Heart right ventricle (tissue), 16 donors: ENCODE data around the gene PCBD2. TPM values are rescaled to one million over a fixed set of nuclear protein-coding genes. Genes with fewer than 3 reads are reported as not detected.
"Not testable (repeated sequence)": the region's sequence is repeated elsewhere in the genome, so short reads cannot be mapped to it uniquely, and the experiment has no call there.

ENCODE experiments used
- ATAC-seq, 8 donors: fragments of 200-7000 bp; cut with Tn5 transposase; one replicate each; pipeline ENCODE4 v1.9.1; 2020; ENCODE audit warnings: mild to moderate bottlenecking in 8 of 8, moderate library complexity in 8 of 8, moderate number of reproducible peaks in 1 of 8
- DNase-seq, 2 donors: peaks; one replicate each; pipeline ENCODE4 v3.0.0-alpha.2; 2020
- H3K27ac ChIP-seq, 10 donors: fragments of 200-600 bp; sonication (generic) in 2 of 10; one replicate each; pipeline versions ENCODE4 v1.5.0 to v1.8.0; 2020 to 2022; ENCODE audit warnings: mild to moderate bottlenecking in 3 of 10
- H3K27me3 ChIP-seq, 7 donors: fragments of 200-600 bp; one replicate each; pipeline ENCODE4 v1.8.0; 2021 to 2022; ENCODE audit warnings: mild to moderate bottlenecking in 2 of 7
- H3K36me3 ChIP-seq, 9 donors: fragments of 200-600 bp; sonication (generic) in 1 of 9; one replicate each; pipeline versions ENCODE4 v1.5.0 to v1.8.0; 2020 to 2022; ENCODE audit warnings: mild to moderate bottlenecking in 2 of 9
- H3K4me1 ChIP-seq, 9 donors: fragments of 200-600 bp; sonication (generic) in 1 of 9; one replicate each; pipeline versions ENCODE4 v1.5.0 to v1.8.0; 2020 to 2022; ENCODE audit warnings: mild to moderate bottlenecking in 4 of 9
- H3K4me3 ChIP-seq, 10 donors: fragments of 200-600 bp; sonication (generic) in 2 of 10; one replicate each; pipeline versions ENCODE4 v1.5.0 to v1.8.0; 2020 to 2022; ENCODE audit warnings: mild to moderate bottlenecking in 7 of 10, moderate library complexity in 2 of 10
- H3K9me3 ChIP-seq, 11 donors: fragments of 200-600 bp in 10 of 11; sonication (generic) in 2 of 11; one replicate each; pipeline versions ENCODE4 v1.5.0 to v1.8.0; 2013 to 2022; ENCODE audit warnings: mild to moderate bottlenecking in 2 of 11, control low read depth in 1 of 11, moderate library complexity in 1 of 11
- WGBS, 2 donors: extraction: QIAGEN DNeasy Blood & Tissue Kit; methylation state at CpG; one replicate each; pipeline ENCODE4 v1.1.7; 2013; ENCODE audit warnings: inconsistent platforms in 1 of 2; 5-methylcytosine and 5-hydroxymethylcytosine counted together
- intact Hi-C, 10 donors: fragments of 100-400 bp; cut with DNase I; formaldehyde crosslinking; loops; one replicate each; pipeline versions ENCODE4 v1.11.1 to v1.14.2; 2022
- long read RNA-seq, 3 donors: library from polyadenylated mRNA; unstranded; transcript quantifications; one replicate each; pipeline ENCODE4 v2.0.0, GENCODE V29; 2020 to 2021
- polyA plus RNA-seq, 2 donors: library from polyadenylated mRNA; stranded (reverse); fragments of 200-250 nt; gene quantifications; one replicate each; pipeline ENCODE4 v1.2.3, GENCODE V29; 2013
- total RNA-seq, 10 donors: library from RNA; stranded (reverse); fragmentation: NEBNext Ultra II Directional in 3 of 10; extraction: Animal tissue kit (Norgen Biotek cat#: 25700) in 3 of 10; gene quantifications; one replicate each; pipeline versions ENCODE4 v1.2.1 to v1.2.4, GENCODE V29; 2021 to 2023
- TF ChIP-seq, protein P1 (sequence below), 9 donors: fragments of 200-600 bp; sonication (generic) in 2 of 9; IDR thresholded peaks; one replicate each; pipeline versions ENCODE4 v1.5.0 to v1.8.0; 2021 to 2022; ENCODE audit warnings: antibody characterized with exemption in 9 of 9, mild to moderate bottlenecking in 5 of 9, moderate library complexity in 1 of 9
- donor health status: Arrhythmogenic right ventricular cardiomyopathy.
- donor health status: ischemic (EF 13 %, LVEDD 7.1; RV severe dilation, severe dysfunction).
- donor health status: healthy with polysubstance abuse.
- donor health status: DM: no; HTN: yes; CAD: no.
- donor health status: DM: no; HTN: no; CAD: no.
- donor health status: ischemic (EF 25% LVEDD 6.9; RV normal size, moderate dysfunction).
- donor health status: ischemic (EF 25% LVEDD 5.7; RV mildly dilated, moderate dysfunction).
- donor health status: healthy.
- donor health status: DM: yes; HTN: yes; CAD: no.
- donor health status: Ischemic cardiomyopathy.
- donor health status: ischemic (EF 35%, LVEDD 5.7; RV mildly dilated, moderate dysfunction).
- donor health status: nonischemic (EF 11% LVEDD 7.7; RV severe dilation, severe dysfunction).
- donor health status: DM: yes; HTN: yes; CAD: no.
- donor health status: PGD.
- donor health status: ischemic (EF 29% LVEDD 5.4; RV normal size, mild dysfunction).
- donor health status: nonischemic (EF 23%, LVEDD 6.1; RV moderate dilation, normal function).

The PCBD2 gene
- total RNA-seq (10 to 100 TPM; 15.9 to 36.4 (median 26.8) TPM), polyA plus RNA-seq (1 to 10 TPM; 6.9 to 7.8 TPM)
- long read RNA-seq, donor 1, transcript PCBD2-201 (4 exons, 1,223 nt): major isoform, 23 of 24 reads
- long read RNA-seq, donor 1, partial matches to known transcripts: 0 of 24 reads
- long read RNA-seq, donor 1, other reads (novel, unspliced or antisense): 1 of 24 reads
- long read RNA-seq, donor 2, transcript PCBD2-201 (4 exons, 1,223 nt): major isoform, 37 of 43 reads
- long read RNA-seq, donor 2, partial matches to known transcripts: 1 of 43 reads
- long read RNA-seq, donor 2, other reads (novel, unspliced or antisense): 5 of 43 reads
- long read RNA-seq, donor 3, transcript PCBD2-201 (4 exons, 1,223 nt): major isoform, 72 of 88 reads
- long read RNA-seq, donor 3, partial matches to known transcripts: 6 of 88 reads
- long read RNA-seq, donor 3, other reads (novel, unspliced or antisense): 10 of 88 reads

DNA sequence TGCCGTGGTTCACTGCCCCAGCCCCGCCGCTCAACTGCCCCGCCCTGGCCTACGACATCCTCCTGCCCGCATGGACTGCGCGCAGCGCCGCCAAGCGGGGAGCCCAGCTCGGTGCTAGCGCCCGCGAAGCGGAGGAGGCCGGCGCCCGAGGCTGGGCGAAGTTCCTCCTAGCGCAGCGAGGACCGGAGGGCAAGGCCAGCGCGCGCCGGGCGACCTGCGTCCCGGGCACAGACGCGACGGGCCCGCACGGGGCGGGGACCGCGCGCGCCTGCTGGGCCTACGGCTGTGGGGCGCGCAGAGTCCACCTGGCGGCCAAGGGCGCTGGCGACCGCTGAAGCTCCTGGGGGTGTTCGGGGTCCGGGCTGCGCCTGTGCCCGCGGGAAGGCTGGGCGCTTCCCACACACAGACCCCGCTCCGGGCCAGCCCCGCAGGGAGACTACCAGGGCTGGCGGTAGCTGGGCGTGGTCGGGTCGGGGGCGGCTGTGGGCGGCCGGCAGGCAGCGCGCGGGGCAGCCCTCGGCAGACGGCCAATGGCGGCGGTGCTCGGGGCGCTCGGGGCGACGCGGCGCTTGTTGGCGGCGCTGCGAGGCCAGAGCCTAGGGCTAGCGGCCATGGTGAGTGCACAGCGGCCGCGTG is at the start of gene PCBD2:
Gene PCBD2 (plus strand): TSS at position 522 of the 636 bp plus-strand sequence. CDS start 9 bp downstream, at position 531.
- intact Hi-C loops: loop anchor here in 7 of 10 donors (1.0 to 10.0 kb wide), 9 partner anchors 30 to 170 kb away; partner anchors contain the start of genes CAMLG (in 5 of the 7), C5orf24 (in 4 of the 7) and TXNDC15 (in 3 of the 7)
- peaks cover 0 to 39% (median 6%) of the 10 kb centered on the region in 9 donors for H3K36me3 ChIP-seq
- H3K27me3 ChIP-seq: no peaks in the 10 kb centered on the region
- WGBS, 2 donors: 0% methylated on average over 60 to 84 of the region's 84 CpGs
- TF ChIP-seq, protein P1, sequence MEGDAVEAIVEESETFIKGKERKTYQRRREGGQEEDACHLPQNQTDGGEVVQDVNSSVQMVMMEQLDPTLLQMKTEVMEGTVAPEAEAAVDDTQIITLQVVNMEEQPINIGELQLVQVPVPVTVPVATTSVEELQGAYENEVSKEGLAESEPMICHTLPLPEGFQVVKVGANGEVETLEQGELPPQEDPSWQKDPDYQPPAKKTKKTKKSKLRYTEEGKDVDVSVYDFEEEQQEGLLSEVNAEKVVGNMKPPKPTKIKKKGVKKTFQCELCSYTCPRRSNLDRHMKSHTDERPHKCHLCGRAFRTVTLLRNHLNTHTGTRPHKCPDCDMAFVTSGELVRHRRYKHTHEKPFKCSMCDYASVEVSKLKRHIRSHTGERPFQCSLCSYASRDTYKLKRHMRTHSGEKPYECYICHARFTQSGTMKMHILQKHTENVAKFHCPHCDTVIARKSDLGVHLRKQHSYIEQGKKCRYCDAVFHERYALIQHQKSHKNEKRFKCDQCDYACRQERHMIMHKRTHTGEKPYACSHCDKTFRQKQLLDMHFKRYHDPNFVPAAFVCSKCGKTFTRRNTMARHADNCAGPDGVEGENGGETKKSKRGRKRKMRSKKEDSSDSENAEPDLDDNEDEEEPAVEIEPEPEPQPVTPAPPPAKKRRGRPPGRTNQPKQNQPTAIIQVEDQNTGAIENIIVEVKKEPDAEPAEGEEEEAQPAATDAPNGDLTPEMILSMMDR (IDR thresholded peaks at IDR 0.05): peak; percentile 78 to 96 (median 92)
- H3K4me3 ChIP-seq: peak within 1 kb of the TSS; percentile 43 to 93 (median 74)
- H3K9me3 ChIP-seq: no peaks in the 10 kb centered on the region
- ATAC-seq: peak; percentile 93 to 96 (median 94)
- peak within 1 kb of the TSS; percentile 97 to 100 (median 100) for H3K27ac ChIP-seq
- DNase-seq: peak; percentile 91 to 94
- H3K4me1 ChIP-seq: peaks cover 0 to 26% (median 6%) of the 10 kb centered on the region in 9 donors

DNA sequence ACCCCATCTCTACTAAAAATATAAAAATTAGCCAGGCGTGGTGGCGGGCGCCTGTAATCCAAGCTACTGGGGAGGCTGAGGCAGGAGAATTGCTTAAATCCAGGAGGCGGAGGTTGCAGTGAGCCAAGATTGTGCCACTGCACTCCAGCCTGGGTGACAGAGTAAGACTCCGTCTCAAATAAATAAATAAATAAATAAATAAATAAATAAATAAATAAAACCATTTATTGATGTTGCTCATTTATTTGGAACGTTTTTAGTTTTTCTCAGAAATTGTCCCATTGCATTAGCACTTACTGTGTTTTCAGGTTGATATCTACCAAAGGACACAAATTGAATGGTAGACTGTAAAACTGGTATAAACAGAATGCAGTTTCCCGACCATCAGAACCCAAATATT is 48.5 kb upstream of the PCBD2 start:
- ATAC-seq, H3K9me3 ChIP-seq, H3K4me3 ChIP-seq, H3K27me3 ChIP-seq, DNase-seq, intact Hi-C loops, H3K27ac ChIP-seq: not testable (repeated sequence)
- H3K36me3 ChIP-seq: peaks cover 0 to 98% (median 42%) of the 10 kb centered on the region in 9 donors
- H3K4me1 ChIP-seq: peaks cover 0 to 33% (median 5%) of the 10 kb centered on the region in 9 donors
- 92 to 93% methylated on average over 7 of the region's 7 CpGs for WGBS, 2 donors

DNA sequence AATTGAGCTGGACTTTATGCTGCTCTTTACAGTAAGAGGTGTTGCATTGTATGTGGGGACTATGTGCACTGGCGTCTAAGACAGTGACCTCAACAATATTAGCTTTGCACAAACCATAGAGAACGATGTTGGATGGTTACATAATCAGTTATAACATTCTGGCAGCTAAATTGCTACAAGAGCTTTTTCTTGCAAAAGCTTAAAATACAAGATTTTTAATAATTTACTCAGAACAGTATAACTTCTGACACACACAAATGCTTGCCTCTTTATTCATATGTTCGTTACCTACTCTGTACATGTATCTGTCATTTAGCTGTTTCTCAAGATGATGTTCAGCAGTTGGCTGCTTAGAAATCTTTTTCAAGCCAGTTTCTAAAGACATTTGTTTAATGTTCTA is 47.5 kb upstream of the PCBD2 start:
- DNase-seq (no peak), ATAC-seq (no peak)
- TF ChIP-seq, protein P1 (IDR thresholded peaks at IDR 0.05): no peak
- Histone ChIP-seq H3K27me3 (no peaks in the 10 kb centered on the region), H3K4me1 (peaks cover 0 to 28% (median 4%) of the 10 kb centered on the region in 9 donors), H3K4me3 (no peak overlapping the region), H3K36me3 (peaks cover 0 to 94% (median 43%) of the 10 kb centered on the region in 9 donors), H3K9me3 (no peaks in the 10 kb centered on the region), H3K27ac (no peak overlapping the region)
- intact Hi-C loops: no loop called here
- WGBS, 2 donors: 67% methylated on average over 3 of the region's 3 CpGs

DNA sequence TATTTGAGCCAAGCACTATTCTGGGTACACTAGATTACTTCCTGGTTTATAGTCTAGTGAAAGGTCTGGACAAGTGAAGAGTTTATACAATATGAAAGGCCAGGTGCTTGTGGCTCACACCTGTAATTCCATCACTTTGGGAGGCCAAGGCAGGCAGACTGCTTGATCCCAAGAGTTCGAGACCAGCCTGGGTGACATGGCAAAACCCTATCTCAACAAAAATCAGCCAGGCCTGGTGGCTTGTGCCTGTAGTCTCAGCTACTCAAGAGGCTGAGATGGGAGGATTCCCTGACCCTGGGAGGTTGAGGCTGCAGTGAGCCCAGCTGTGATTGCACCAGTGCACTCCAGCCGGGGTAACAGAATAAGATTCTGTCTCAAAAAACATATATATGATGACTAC is 40.2 kb upstream of the PCBD2 start:
- no peaks in the 10 kb centered on the region for H3K4me1 ChIP-seq
- H3K4me3 ChIP-seq: no peak overlapping the region
- peaks cover 0 to 36% (median 18%) of the 10 kb centered on the region in 9 donors for H3K36me3 ChIP-seq
- no peak for ATAC-seq
- DNase-seq: no peak
- WGBS, 2 donors: 86 to 92% methylated on average over 2 of the region's 2 CpGs
- H3K27me3 ChIP-seq: no peaks in the 10 kb centered on the region
- intact Hi-C loops: no loop called here
- TF ChIP-seq, protein P1 (IDR thresholded peaks at IDR 0.05): no peak
- H3K9me3 ChIP-seq: no peaks in the 10 kb centered on the region
- H3K27ac ChIP-seq: no peak overlapping the region
